ENCODE measurements around the gene TMEM9B.
"Not testable (repeated sequence)": the region's sequence is repeated elsewhere in the genome, so short reads cannot be mapped to it uniquely, and the experiment has no call there.

TMEM9B gene

GRCh38 chr11:8964324-8965320, at the start of gene TMEM9B:
Gene TMEM9B (minus strand): TSS chr11:8964442. CDS start chr11:8964313, 129 bp downstream.
- peak; percentile 80 for DNase-seq

- DNase-seq: no peak
Measured at GRCh38 chr11:9013373-9013772, 49.1 kb upstream of the TMEM9B start.

DNA sequence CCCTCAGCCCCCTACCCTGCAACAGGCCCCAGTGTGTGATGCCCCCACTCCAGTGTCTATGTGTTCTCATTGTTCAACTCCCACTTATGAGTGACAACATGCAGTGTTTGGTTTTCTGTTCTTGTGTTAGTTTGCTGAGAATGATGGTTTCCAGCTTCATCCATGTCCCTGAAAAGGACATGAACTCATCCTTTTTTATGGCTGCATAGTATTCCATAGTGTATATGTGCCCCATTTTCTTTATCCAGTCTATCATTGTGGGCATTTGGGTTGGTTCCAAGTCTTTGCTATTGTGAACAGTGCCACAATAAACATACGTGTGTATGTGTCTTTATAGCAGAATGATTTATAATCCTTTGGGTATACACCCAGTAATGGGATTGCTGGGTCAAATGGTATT, 45.3 kb upstream of the TMEM9B start:
- not testable (repeated sequence) for DNase-seq

DNA sequence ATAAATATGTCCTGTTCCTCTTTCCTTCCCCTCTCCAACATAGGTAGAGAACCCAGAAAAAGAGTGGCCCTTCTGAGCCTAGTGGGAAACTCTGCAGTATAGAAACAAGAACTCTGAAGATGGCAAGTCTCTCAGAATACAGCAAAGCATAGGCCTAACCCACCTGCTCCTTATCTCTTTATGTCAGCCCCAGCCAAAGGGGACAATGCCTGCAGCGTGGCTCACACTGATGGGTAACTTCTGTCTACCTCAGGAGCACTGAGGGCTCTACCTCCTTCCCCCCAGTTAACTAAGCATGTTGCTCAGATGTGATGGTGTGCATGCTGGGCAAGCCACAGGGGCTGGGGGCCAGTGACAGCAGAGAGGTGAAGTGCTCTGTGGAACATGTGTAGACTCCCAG, 44.4 kb upstream of the TMEM9B start:
- no peak for DNase-seq

- DNase-seq: no peak
Measured at GRCh38 chr11:9008011-9008550, 43.8 kb upstream of the TMEM9B start.

DNA sequence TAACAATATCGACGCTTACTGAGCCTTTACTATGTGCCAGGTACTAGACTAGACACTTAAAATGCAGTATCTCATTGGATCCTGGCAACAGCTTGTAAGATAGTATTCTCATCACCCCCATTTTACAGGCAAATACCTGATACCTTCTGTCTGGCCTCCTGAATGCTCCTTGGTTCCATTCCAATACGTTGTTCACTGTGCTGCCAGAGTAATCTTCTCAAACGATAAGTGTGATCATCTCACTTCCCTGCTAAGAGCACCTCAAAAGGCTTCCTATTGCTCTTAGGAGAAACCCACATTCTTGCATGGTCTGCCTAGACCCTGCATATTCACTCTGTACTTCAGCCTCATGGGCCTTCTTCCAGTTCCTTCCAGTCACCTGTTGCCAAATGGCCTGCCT, 40.8 kb upstream of the TMEM9B start:
- no peak for DNase-seq

GRCh38 chr11:9004183-9004926, 40.1 kb upstream of the TMEM9B start:
- DNase-seq: no peak

DNA sequence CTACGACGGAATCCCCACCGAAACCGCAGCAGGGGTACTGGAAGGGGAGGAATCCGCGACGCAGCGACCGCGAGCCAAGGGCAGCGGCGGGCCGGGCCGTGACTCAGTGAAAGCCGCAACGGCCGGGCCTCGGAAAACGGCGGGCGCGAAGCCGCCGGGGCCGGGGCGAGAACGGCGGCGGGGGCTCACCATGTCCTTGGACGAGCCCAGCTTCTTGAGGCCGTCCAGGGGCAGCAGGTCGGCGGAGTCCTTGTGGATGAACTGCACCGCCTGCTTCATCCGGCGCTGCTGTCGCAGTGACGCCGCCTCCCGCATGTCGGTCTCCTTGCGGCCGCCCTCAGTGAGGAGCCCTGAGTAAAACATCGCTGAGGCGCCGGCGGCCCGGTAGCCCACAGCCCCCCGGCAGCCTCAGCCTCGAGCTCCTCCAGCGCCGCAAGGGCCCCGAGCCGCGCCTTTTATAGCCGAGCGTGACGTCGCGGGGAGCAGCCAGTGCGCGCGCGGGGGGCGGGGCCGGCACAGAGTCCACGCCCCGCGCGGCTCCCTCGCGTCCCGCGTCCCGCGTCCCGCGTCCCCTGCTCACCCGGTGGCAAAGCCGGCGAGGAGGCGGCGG, 39.4 kb upstream of the TMEM9B start, which contains the start of gene NRIP3:
NRIP3 (minus strand) TSS at position 429 of the 610 bp plus-strand sequence; CDS start at position 363, 66 bp downstream.
- no peak for DNase-seq

GRCh38 chr11:9002920-9003572, 38.8 kb upstream of the TMEM9B start:
- no peak for DNase-seq

DNA sequence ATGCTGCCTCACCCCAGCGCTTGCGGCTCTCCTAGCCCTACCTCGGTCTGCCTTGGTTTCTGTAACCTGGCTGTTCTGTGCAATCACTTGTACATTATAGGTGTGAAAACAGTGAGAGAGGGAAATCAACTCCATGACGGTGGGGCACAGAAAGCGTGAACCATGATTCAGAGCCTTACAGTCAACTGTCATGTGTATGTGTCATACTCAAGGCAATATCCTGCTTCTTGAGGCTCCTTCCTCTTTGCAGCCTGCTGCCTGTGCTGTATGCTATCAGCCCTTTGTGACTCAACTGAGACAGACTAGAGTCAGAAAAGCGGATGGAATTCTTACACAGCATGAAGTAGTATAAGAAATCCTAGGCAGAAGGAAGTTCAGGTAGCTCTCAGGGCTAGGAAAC, 37.5 kb upstream of the TMEM9B start:
- peak; percentile 72 for DNase-seq

- no peak for DNase-seq
Measured at GRCh38 chr11:8998017-8998416, 33.8 kb upstream of the TMEM9B start.

- DNase-seq: no peak
Measured at GRCh38 chr11:8997451-8997850, 33.2 kb upstream of the TMEM9B start.

DNA sequence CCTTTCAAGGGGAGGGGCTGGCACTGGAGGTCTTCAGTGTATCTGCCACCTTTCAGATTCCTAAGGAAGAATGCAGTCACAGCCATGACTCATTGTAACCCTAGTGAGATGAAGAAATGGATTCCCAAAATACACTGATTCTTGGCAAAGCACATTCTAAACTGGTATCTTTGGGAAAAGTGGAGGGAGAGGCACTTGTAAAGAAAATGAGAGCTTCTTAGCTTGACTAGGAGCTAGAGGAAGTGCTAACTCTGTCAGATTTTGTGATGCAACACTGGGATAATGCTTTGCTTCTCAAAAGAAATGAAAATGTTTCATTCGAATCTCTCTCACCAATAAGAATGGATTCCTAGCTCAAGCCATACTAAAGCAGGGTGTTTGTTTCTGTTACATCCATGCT, 25.2 kb upstream of the TMEM9B start:
- no peak for DNase-seq

GRCh38 chr11:8988329-8989234, 24.3 kb upstream of the TMEM9B start:
- peak; percentile 30 for DNase-seq

DNA sequence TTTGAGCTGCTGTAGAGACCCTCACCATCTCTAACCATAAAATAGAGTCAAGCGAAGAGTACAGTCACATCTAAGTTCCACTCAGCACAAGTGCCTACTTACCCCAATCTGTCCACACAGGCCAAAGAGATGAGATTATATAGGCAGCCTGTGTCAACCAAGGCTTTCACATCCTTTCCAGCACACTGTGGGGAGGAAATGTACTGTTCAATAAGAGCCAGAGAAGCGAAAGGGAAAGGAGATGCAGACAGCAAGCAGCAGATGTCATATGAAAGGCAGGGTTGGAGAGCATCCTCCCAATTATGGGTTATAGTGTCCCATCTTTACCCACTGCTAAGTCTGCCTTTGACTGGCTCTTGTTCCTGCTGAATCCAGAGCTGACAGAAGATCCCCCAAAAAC, 23.2 kb upstream of the TMEM9B start:
- DNase-seq: no peak

- not testable (repeated sequence) for DNase-seq
Measured at GRCh38 chr11:8986772-8987171, 22.5 kb upstream of the TMEM9B start.

DNA sequence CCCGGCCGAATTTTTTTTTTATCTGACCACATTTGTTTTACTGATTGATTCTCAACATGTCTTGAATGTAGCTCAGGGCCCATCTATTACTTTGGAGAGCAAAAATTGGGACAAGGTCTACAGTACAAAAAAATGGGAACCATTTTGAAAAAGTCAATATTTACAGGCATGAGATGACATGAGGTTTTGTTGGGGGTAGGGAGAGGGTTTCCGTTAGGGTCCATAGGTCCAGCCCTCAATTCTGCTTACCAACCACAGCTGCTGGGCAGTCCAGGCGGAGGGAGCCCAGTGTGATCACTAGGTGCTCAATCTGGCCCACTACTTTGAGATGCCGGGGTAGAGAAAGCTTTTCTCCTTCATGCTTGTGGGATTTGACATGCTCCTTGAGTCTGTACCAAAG, 21.2 kb upstream of the TMEM9B start:
- no peak for DNase-seq

- no peak for DNase-seq
Measured at GRCh38 chr11:8983552-8983951, 19.3 kb upstream of the TMEM9B start.

GRCh38 chr11:8980485-8980884, 16.2 kb upstream of the TMEM9B start:
- no peak for DNase-seq

GRCh38 chr11:8979365-8979764, 15.1 kb upstream of the TMEM9B start:
- DNase-seq: not testable (repeated sequence)

GRCh38 chr11:8973121-8973520, 8.9 kb upstream of the TMEM9B start:
- no peak for DNase-seq
